Left ventricle myocardium inferior (tissue), 1 donor: Measurements from ENCODE around the gene ARMH4. TPM values are rescaled to one million over a fixed set of nuclear protein-coding genes. Genes with fewer than 3 reads are reported as not detected.

Experiments
- DNase-seq: peaks from one replicate; pipeline ENCODE4 v3.0.0-alpha.2; 2020
- H3K27ac ChIP-seq: fragments of 200-600 bp; replicated peaks from 2 replicates; pipeline ENCODE4 v1.8.0; 2021
- H3K27me3 ChIP-seq: fragments of 200-600 bp; 2 replicates; pipeline ENCODE4 v1.8.0; 2021; ENCODE audit warnings: low read depth
- H3K36me3 ChIP-seq: fragments of 200-600 bp; 2 replicates; pipeline ENCODE4 v1.8.0; 2021
- H3K4me1 ChIP-seq: fragments of 200-600 bp; 2 replicates; pipeline ENCODE4 v1.8.0; 2021
- H3K4me3 ChIP-seq: fragments of 200-600 bp; 2 replicates; pipeline ENCODE4 v1.8.0; 2021; ENCODE audit warnings: mild to moderate bottlenecking, moderate library complexity
- H3K9me3 ChIP-seq: fragments of 200-600 bp; replicated peaks from 2 replicates; pipeline ENCODE4 v1.8.0; 2021
- CTCF ChIP-seq: fragments of 200-600 bp; IDR thresholded peaks from 2 replicates; pipeline ENCODE4 v1.8.0; 2021; ENCODE audit warnings: antibody characterized with exemption, mild to moderate bottlenecking, borderline replicate concordance
- intact Hi-C: fragments of 100-400 bp; cut with micrococcal nuclease; formaldehyde crosslinking; loops from one replicate; pipeline ENCODE4 v1.11.0; 2022
- total RNA-seq: library from RNA; stranded (reverse); fragmentation: NEBNext Ultra II Directional; extraction: Animal tissue kit (Norgen Biotek cat#: 25700); gene quantifications from one replicate; pipeline ENCODE4 v1.2.1, GENCODE V29; 2021
- donor health status: DM: no; HTN: yes; CAD: no; lungs with severe emphysema.

Gene ARMH4
- total RNA-seq, 1 donor from 2014 or later, result 7.3 TPM

GRCh38 chr14:58143106-58143505, 8.9 kb downstream of the ARMH4 start:
- Histone ChIP-seq H3K27ac (no peak overlapping the region), H3K27me3 (no peaks in the 10 kb centered on the region), H3K9me3 (no peaks in the 10 kb centered on the region), H3K4me3 (no peak overlapping the region), H3K4me1 (no peaks in the 10 kb centered on the region), H3K36me3 (no peaks in the 10 kb centered on the region)
- DNase-seq, result no peak
- no peak for TF ChIP-seq CTCF
- intact Hi-C loops, result no loop called here

- no peak overlapping the region for H3K27ac ChIP-seq
- H3K27me3 ChIP-seq, result no peaks in the 10 kb centered on the region
- no peak overlapping the region for H3K4me3 ChIP-seq
- DNase-seq, result no peak
- no peaks in the 10 kb centered on the region for H3K36me3 ChIP-seq
- TF ChIP-seq CTCF, result no peak
- no peaks in the 10 kb centered on the region for H3K9me3 ChIP-seq
- no peaks in the 10 kb centered on the region for H3K4me1 ChIP-seq
- intact Hi-C loops, result no loop called here
These were observed 10.1 kb downstream of the ARMH4 start for GRCh38 chr14:58141893-58142292.

- DNase-seq, result no peak
- no peak for TF ChIP-seq CTCF
- no peak overlapping the region for H3K4me3 ChIP-seq
- no peaks in the 10 kb centered on the region for H3K9me3 ChIP-seq
- intact Hi-C loops, result no loop called here
- H3K27me3 ChIP-seq, result no peaks in the 10 kb centered on the region
- H3K4me1 ChIP-seq, result no peaks in the 10 kb centered on the region
- no peaks in the 10 kb centered on the region for H3K36me3 ChIP-seq
- no peak overlapping the region for H3K27ac ChIP-seq
These were observed 13.1 kb downstream of the ARMH4 start for GRCh38 chr14:58138714-58139482.

- Histone ChIP-seq H3K4me3 (no peak overlapping the region), H3K9me3 (no peaks in the 10 kb centered on the region), H3K27ac (no peak overlapping the region), H3K27me3 (no peaks in the 10 kb centered on the region), H3K4me1 (no peaks in the 10 kb centered on the region), H3K36me3 (no peaks in the 10 kb centered on the region)
- no peak for TF ChIP-seq CTCF
- no peak for DNase-seq
- intact Hi-C loops, result no loop called here
These were observed 13.8 kb downstream of the ARMH4 start for GRCh38 chr14:58138031-58138713.

- intact Hi-C loops, result no loop called here
- Histone ChIP-seq H3K4me1 (peaks cover 11% of the 10 kb centered on the region), H3K9me3 (no peaks in the 10 kb centered on the region), H3K4me3 (no peak overlapping the region), H3K36me3 (no peaks in the 10 kb centered on the region), H3K27me3 (no peaks in the 10 kb centered on the region), H3K27ac (no peak overlapping the region)
- DNase-seq, result no peak
- TF ChIP-seq CTCF, result no peak
These were observed 18.3 kb downstream of the ARMH4 start for GRCh38 chr14:58133739-58134138.
